ENCODE data around the gene IRF6.

The IRF6 gene

DNA sequence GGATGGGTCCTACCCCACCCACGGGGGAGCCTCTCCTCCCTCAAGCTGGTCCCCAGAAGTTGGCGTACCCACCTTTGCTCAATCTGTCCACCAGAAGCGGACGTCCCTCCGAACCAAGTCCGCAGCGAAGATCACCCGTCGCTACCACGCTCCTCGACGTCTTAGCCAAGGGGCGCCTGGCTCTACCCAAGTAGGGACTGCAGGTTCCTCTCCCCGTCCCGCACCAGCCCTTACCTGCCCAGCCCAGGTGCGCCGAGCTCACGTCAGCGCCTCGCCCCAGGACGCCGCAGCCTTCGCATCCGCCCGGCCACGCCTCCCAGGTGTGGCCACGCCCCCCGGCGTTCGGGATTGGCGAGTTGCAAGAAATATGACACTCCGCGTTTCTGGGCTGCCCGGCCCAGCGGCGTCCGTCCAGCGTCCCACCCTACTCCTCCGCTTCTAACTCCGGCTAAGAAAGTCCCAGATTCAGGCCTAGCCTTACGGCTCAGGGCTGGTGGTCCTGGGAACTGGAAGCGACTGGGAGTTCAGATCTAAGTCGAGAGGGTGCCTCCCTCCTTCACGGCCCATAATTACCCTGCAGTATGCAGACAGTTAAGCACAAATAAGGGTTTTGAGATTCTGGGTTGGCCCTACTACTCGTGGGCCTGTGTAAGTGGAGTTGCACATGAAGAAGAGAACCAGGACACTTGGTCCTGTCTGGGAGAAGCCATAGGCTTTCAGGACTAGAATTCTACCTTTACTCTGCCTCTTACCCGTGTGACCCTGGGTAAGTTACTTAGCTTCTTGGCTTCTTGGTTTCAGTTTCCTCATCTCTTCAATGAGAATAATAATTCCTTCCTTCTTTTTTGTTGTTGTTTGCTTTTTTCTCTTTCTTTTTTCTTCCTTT is at the start of gene IRF6:
Gene IRF6 (minus strand): TSS at position 268 of the 886 bp plus-strand sequence. CDS start 4,729 bp downstream, outside the sequence.
- peak; percentile 36 for DNase-seq (ENCODE audit: low read depth)

DNA sequence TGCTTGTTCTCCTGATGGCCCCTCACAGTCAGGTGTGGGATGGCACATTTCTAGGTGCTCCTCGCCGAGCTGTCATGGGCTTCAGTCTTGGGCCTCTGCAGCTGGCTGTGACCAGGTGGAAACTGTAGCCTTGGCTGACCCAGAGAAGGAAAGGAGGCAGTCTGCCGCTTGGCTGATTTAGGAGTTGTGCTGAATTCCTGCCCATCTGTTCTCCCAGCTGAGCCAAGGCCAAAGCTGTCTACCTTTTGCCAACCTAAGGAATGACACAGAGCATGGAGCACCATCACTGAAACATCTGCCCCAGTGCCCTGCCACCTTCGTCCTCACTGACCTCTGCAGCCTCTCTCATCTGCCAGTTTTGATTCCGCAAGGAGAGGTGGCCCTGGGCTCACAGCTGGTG is 49.7 kb upstream of the IRF6 start:
- DNase-seq (ENCODE audit: low read depth) = no peak

DNA sequence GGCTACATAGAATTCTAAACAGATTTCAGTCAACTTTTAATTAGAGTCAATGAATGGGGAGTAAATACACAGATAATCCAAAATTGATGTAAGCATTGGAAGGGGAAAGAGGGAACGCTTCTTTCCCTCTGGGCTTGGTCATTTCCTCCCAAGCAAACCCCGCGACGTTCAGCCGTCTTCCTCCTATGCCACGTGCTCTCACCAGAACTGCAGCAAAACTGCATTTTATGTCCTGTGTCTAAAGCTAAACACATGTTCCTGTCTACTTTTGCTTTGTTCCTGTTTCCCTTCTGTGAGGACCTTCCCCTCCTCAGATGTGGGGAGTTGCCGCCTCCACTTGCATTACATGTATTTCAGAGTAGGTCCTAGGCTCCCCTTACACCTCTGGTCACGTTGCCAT is 49.1 kb upstream of the IRF6 start:
- no peak for DNase-seq (ENCODE audit: low read depth)

DNA sequence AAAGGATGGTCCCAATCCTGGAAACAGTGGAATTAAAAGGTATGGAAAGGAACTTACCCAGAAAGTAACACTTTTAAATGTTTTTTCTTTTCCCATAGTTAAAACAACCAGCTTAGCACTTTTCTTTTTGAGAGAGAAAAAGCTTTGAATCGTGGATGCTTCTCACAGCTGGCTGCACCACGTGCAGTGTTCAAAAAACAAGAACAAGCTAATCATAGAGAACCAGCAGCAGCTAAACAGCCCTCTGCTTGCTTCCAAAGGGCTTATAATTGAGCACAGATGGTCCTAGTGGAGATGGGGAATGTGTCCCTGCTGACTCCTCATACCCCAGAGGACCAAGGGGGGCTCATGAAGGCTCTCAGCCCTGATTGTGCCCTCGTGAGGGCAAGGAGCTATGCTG is 48.3 kb upstream of the IRF6 start:
- DNase-seq (ENCODE audit: low read depth) = no peak

DNA sequence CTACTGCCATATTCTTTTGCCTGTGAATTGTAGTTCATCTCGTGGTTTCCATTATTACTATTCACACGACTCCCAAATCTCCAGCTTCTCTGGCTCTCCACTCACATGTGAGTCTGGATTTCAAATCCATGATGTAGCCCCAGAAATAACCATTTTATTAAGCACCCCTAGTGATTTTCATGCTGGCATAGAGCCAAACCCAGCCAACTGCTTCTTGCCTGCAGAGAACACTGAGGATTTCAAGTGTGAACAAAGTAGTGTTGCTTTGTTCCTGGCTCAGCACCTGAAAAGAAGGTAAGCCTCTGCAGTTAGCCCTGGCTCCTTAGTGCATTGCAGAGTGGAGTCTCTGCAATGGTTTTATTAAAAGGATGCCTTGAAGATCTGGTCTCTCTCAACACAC is 47.7 kb upstream of the IRF6 start:
- no peak for DNase-seq (ENCODE audit: low read depth)

DNA sequence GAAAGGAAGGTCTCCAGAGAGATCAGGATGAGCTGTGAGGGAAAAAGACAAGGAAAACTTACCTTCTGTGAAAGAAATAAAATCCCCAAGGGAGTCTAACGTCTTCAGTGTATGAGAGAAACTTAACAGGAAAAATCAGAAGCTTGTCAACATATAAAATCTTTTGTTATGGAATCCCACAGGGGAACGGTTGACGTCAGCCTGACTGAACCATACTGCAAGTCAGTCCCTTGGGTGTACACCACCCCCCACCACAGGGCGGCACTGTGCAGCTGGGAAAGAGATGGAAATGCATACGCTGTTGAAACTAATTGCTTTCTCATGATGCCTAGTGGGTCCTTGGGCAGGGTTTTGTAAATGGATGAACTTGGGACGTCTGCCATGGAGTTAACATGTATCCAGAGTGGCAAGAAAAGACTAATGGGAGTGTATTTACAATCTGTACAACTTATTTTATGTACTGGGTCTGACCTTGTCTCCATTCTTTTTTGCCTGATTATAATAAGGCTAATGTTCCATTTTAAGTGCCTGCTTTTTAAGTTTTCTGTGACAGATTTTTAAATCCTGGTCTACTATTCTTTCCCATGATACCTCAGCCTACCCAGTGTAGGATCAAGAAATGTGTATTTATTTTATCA is 44.5 kb upstream of the IRF6 start:
- DNase-seq (ENCODE audit: low read depth) = no peak

DNA sequence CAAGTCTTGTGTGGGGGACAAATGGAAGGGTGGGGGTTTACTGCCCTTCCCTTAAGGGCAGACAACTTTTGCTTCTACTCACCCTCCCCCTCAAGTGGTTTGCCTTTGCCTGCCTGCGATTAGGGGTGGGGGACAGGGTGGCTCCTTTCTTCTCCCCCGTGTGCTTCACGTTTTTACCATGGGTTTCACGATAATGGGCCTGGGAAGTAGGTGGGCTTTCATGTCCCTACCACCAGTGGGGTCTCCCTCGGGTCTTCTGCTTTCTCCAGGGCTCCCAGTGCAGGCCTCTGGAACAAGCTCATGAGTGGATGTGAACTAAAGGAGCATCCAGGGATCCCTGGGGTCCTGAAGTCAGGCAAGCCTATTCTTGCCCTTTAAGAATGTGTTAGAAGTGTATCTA is 43.4 kb upstream of the IRF6 start:
- no peak for DNase-seq (ENCODE audit: low read depth)

DNA sequence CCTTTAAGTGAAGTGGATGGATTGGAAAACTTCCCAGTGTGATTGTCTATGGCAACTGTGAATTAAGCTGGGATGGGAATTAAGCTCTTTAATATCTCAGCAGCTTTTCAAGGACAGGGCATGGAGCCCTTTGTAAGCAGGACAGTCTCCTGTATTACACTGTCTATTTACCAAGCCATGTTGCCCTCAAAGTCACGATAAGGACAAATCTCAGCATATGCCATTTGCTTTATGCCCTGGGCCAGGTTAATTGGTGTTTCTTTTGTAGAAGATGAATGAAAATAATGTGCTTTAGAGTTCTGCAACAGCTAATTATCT is 39.4 kb upstream of the IRF6 start:
- no peak for DNase-seq (ENCODE audit: low read depth)

DNA sequence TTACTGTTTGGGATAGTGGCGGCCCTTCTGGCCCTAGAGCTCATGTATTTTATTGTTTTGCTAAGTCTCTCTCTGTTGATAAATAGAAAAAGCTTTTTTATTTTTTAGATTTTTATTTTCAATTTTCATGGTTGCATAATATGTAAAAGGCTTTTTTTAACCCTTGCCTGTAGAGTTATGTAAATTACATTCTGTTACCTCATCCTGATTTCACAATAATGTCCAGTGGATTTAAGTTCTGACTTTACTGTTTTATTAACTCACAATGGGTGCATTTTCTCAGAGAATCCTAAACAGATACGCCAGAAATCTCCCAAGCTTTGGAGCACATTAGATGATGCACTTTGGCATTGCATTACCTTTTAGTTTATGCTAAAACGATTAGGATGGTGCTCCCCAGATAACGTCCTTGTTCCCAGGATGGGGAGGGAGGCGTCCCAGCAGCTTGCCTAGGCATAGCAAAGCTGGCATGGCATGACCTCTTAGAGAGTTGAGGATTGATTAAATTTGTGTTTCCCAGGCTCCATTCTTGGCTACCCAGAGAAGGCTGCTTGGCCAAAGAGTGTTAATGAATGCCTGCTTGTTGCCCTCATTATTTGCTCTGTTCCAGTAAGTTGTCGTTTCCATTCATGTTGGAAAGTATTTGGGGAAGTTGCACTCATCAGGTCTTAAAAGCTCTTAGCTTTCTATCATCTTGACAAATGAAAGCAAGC is 38.9 kb upstream of the IRF6 start:
- DNase-seq (ENCODE audit: low read depth) = no peak

DNA sequence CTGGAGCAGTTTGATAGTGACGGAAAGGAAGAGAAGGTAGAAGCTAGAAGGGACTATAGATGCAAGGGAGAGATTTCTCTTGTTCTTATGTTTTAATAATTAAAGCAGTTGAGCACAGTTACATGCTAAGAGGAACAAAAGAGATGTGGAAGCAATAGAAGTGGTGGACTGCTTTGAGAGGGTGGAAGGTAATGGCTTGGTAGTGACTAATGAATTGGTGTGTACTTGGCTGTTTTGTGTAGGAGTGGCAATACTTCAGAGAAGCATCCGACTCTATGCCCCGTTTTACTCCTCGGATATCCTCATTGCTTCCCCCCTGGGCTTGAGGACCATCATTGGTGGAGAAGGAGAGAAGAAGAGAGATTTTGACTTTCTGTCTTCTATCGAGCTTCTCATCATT is 34.7 kb upstream of the IRF6 start:
- DNase-seq (ENCODE audit: low read depth) = no peak

DNA sequence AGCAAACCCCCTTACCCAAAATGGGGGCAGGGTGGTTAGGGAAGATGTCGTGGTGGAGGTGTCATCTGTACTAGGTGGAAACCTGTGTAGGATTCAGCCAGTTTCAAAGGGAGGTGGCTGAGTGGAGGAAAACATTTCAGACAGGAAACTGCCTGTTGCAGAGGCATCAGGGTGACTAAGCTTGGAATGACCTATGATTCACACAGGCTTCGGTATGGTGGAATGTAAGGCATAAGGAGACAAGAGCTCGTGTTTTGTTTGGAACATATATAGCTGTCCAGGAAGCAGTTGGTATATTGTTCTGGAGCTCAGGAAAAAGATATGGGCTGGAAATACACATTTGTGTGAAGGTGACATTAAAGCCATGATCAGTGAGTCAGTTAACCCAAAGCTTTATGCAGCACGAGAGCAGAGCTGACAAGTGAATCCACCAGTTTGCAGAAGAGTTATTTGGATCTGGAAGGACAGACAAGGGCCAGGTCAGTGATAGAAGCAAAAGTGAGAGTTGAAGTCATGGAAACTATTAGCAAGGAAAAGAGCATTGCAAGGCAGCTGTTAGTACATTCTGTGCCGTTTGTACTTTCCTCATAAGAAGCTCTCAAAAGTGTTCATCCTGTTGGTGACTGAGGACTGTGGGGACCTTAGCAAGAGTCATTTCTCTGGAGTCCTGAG is 34.1 kb upstream of the IRF6 start:
- no peak for DNase-seq (ENCODE audit: low read depth)

DNA sequence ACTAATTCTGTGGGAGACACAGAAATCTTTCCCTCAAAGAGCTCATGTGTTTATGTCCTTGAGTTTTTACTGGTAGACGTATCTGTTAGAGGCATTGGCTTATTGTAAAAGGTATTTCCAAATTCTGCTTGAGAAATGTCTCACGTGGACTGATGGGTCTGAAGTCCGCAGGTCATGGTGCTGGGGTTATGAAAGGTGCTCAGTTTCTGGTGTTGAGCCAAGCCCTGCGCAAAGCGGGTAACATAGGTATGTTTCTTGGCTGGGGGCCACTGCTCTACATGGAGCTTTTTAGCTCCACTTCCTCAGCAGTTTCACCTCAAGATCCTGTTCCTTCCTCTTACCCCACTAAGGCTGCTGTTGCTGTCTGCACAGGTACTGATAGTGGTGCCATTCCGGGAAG is 32.6 kb upstream of the IRF6 start:
- no peak for DNase-seq (ENCODE audit: low read depth)

DNA sequence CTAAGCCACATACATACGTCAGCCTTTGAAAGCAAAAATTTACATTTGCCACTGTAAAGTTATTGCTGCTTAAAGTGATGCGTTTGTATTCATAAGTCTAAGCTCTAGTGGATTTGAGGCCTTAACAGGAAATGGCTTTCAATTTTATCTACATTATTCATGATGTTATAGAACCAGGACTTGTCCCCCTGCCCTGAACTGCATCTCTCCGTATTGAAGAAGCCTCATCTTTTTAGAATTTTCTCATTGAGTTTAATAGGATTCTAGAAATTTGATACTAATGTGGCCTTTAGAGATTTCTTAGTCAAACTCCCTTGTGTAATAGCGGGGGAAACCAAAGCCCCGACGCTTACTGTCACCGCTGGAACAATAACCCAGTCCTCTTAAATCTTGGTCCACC is 31.7 kb upstream of the IRF6 start:
- DNase-seq (ENCODE audit: low read depth) = no peak

DNA sequence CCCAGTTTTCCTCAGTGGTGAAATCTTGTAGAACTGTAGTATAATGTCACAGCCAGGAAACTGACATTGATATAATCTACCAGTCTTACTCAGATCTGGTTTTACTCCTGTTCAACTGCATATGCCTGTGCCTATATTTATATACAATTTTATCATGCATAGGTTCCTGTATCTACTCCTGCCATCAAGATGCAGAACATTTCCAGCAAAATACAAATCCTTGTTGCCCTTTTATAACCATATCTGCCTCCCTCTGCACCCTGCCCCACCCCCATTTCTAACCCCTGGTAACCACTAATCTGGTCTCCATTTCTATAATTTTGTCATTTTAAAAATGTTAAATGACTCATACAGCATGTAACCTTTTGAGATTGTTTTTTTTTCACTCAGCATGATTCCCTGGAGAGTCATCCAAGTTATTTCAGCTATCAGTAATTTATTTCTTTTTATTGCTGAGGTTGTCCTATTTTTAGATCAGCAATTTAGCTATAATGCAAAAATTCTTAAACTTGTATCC is 29.9 kb upstream of the IRF6 start:
- DNase-seq (ENCODE audit: low read depth) = no peak

DNA sequence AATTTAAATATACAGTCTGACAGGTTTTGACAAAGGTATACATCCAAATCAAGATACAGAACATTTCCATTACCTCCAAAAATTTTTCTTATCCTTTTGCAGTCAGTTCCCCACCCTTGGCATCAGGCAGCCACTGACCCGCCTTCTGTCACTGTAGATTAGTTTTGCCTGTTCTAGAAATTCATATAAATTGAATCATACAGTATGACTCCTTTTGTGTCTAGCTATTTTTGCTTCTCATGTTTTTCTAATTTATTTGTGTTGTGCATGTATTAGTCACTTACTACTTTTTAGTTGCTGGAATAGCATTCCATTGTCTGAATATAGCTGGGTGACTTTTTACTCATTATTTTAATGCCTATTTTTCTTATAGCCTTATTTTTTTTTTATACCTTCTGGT is 25.7 kb upstream of the IRF6 start:
- no peak for DNase-seq (ENCODE audit: low read depth)

DNA sequence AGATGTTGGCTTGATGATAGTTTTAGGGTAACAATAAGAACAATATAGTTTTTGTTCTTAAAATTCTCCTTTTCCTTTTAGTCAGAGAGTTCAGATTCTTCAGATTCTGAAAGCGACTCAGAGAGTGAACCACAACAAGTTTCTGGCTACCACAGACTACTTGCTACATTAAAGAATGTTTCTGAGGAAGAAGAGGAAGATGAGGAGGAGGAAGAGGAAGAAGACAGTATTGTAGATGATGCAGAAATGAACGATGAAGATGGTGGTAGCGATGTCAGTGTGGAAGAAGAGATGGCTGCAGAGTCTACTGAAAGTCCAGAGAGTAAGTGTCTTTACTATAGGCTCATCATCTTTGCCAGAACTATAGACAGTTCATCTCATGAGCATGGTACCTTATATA is 24.8 kb upstream of the IRF6 start:
- DNase-seq (ENCODE audit: low read depth) = no peak

DNA sequence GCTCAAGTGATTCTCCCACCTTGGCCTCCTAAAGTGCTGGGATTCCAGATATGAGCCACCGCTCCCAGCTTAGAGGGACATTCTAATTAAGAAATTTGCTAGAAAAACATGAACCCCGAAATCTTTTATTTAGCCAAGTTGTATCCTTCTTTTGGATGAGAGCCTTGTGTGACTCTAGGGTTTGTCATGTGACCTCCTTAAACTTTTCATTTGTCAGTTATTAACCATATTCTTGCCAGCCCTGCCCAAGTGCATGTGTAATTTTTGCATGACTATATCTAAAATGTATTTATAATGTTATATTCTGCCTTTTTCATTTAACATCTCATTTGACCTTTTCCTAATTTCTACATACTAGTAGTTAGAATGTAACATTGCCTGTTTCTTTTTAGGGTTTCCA is 23.8 kb upstream of the IRF6 start:
- DNase-seq (ENCODE audit: low read depth) = no peak

DNA sequence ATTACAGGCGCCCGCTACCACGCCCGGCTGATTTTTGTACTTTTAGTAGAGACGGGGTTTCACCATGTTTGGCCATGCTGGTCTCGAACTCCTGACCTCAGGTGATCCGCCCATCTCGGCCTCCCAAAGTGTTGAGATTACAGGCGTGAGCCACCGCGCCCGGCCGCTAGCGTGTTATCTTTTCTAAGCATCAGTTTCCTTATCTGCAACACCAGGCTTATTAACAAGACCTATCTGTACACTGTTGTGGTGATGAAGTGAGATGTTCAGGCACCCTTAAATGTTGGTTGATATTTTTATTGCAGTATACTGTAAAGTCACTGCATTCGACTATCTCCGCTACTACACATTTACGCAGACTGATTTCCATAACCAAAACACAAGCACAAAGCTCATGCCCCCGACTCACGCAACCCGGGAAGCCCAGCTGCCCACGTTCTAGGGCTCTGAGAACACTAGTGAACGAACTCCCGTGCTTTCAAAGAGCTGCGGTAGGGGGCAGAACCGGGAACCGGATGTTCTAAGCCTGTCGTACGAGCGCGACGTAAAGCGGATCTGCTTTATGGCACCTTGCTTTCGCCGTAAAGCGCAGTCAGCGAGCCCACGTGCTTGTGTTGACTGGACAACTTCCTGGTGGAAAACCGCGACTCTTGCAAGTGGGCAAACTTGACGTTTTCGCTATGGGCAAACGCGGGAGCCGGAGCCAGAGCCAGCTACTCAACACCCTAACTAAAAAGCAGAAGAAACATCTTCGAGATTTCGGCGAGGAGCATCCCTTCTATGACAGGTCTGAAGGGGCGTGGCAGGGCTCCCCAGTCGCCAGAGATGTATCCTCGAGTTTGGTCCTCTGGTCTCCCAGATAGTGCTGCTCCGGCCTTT is 21.7 kb upstream of the IRF6 start, which contains the start of gene UTP25:
Gene UTP25 (plus strand): TSS at position 589 of the 879 bp plus-strand sequence. CDS start 92 bp downstream, at position 681.
- peak; percentile 65 for DNase-seq (ENCODE audit: low read depth)

DNA sequence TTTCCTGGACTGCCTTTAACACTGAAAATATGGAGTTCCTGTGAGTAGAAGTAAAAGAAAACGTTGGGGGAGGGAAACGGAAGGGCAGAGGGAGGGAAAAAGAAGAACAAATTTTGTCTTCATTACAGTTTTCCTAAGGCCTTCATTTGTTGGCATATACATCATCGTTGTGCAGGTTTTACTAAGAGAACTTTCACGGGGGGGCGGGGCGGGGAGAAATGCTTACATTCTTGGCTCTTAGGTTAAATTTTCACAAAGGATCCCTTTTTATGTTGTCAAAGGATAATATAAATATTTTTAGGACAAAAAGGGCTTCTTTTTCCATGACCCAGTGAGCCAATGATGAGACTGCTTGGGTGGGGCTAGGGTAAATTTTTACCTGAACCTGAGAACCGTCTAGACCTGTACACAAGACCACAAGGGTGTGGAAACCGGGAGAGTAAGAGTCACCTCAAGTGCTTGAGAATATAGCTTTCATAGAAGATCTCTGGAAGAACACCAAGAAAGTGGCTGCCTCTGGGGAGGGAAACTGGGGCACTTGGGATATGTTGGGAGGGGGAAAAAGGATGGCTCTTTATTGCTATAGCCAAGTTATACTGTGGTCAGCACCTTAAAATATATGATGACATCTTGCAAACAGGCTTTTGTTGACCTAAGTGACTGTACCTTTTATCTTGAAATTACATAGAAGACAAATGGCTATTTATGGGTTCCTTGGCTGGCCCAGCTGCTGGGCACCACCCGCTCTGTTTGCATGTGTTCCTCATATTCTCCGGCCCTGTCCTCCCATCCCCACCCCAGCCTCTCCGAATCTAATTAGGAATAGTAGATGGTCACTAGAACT is 19.9 kb upstream of the IRF6 start:
- DNase-seq (ENCODE audit: low read depth) = no peak

All from stimulated activated CD8-positive, alpha-beta memory T cell treated with anti-CD3 and anti-CD28 coated beads, Interleukin-15, amount 100 ng/mL, for 24 hours (primary cell).